Fibroblast of the conjunctiva (primary cell): ENCODE data around the gene CDK5RAP2.

Experiments used
- DNase-seq: peaks from one replicate; pipeline ENCODE4 v3.0.0-alpha.2; 2010; ENCODE audit warnings: low read depth

Gene CDK5RAP2

GRCh38 chr9:120383611-120383998 is 196.4 kb downstream of the CDK5RAP2 start:
- no peak for DNase-seq

GRCh38 chr9:120382453-120382852 is 197.5 kb downstream of the CDK5RAP2 start:
- DNase-seq: no peak

GRCh38 chr9:120381839-120382238 is 198.1 kb downstream of the CDK5RAP2 start:
- no peak for DNase-seq

GRCh38 chr9:120379611-120380010 is 200.4 kb downstream of the CDK5RAP2 start:
- DNase-seq: no peak

GRCh38 chr9:120378680-120379079 is 201.3 kb downstream of the CDK5RAP2 start:
- no peak for DNase-seq

GRCh38 chr9:120377268-120378159 is 202.5 kb downstream of the CDK5RAP2 start:
- DNase-seq: no peak

- no peak for DNase-seq
These were observed 203.9 kb downstream of the CDK5RAP2 start for GRCh38 chr9:120376101-120376500.

- no peak for DNase-seq
These were observed 204.7 kb downstream of the CDK5RAP2 start for GRCh38 chr9:120375316-120375715.

- no peak for DNase-seq
These were observed 205.2 kb downstream of the CDK5RAP2 start for GRCh38 chr9:120374817-120375216.

- DNase-seq: no peak
These were observed 205.7 kb downstream of the CDK5RAP2 start for GRCh38 chr9:120374239-120374638.

GRCh38 chr9:120372040-120372439 is 207.9 kb downstream of the CDK5RAP2 start:
- DNase-seq: no peak

GRCh38 chr9:120369608-120370220 is 210.3 kb downstream of the CDK5RAP2 start:
- DNase-seq: no peak

GRCh38 chr9:120368799-120369198 is 211.2 kb downstream of the CDK5RAP2 start:
- no peak for DNase-seq

- DNase-seq: peak; percentile 68
These were observed 213.3 kb downstream of the CDK5RAP2 start for GRCh38 chr9:120366644-120367019.

- no peak for DNase-seq
These were observed 214.6 kb downstream of the CDK5RAP2 start for GRCh38 chr9:120365386-120365785.

- no peak for DNase-seq
These were observed 216.3 kb downstream of the CDK5RAP2 start for GRCh38 chr9:120363697-120364096.

GRCh38 chr9:120362446-120362845 is 217.5 kb downstream of the CDK5RAP2 start:
- DNase-seq: no peak

- DNase-seq: no peak
These were observed 218.4 kb downstream of the CDK5RAP2 start for GRCh38 chr9:120361551-120361950.

GRCh38 chr9:120360510-120360909 is 219.5 kb downstream of the CDK5RAP2 start:
- DNase-seq: no peak

- no peak for DNase-seq
These were observed 219.9 kb downstream of the CDK5RAP2 start for GRCh38 chr9:120360046-120360445.

- no peak for DNase-seq
These were observed 221.1 kb downstream of the CDK5RAP2 start for GRCh38 chr9:120358877-120359276.

GRCh38 chr9:120353506-120353905 is 226.5 kb downstream of the CDK5RAP2 start:
- no peak for DNase-seq

GRCh38 chr9:120351106-120351505 is 228.9 kb downstream of the CDK5RAP2 start:
- no peak for DNase-seq

- no peak for DNase-seq
These were observed 229.4 kb downstream of the CDK5RAP2 start for GRCh38 chr9:120350596-120350995.
